K562 (cell line): ENCODE data around the gene LYRM7. TPM values are rescaled to one million over a fixed set of nuclear protein-coding genes. Genes with fewer than 3 reads are reported as not detected.
A peak's percentile ranks its signal among the peaks of the same experiment; 100 is the strongest.

ENCODE experiments used
- ATF3 ChIP-seq, 2 experiments: fragments of 450-650 bp in 1 of 2; sonication (generic) in 1 of 2; formaldehyde crosslinking in 1 of 2; IDR thresholded peaks in 1 of 2; conservative IDR thresholded peaks in 1 of 2; 2 replicates each; pipeline versions ENCODE4 v1.6.1 to v1.8.1; 2016 to 2023; ENCODE audit warnings: mild to moderate bottlenecking in 2 of 2, moderate library complexity in 2 of 2, inconsistent platforms in 1 of 2, missing genetic modification reagents in 1 of 2
- ATF6 ChIP-seq: sonication (generic); formaldehyde crosslinking; IDR thresholded peaks from 2 replicates; pipeline ENCODE4 v1.4.0; 2020; ENCODE audit warnings: mild to moderate bottlenecking, missing genetic modification reagents
- C11orf30 ChIP-seq: fragments of 450-650 bp; IDR thresholded peaks from 2 replicates; pipeline ENCODE4 v1.6.1; 2016; ENCODE audit warnings: low read depth, mild to moderate bottlenecking
- ETV1 ChIP-seq: fragments of 450-650 bp; conservative IDR thresholded peaks from 2 replicates; pipeline ENCODE4 v1.6.1; 2016; ENCODE audit warnings: missing genetic modification characterization, control low read depth, low read depth, missing compliant biosample characterization
- NFE2 ChIP-seq: IDR thresholded peaks from 2 replicates; pipeline ENCODE4 v1.6.1; 2014; ENCODE audit warnings: antibody characterized with exemption, low read depth
- REST ChIP-seq, 2 experiments: fragments of 450-650 bp; formaldehyde crosslinking in 1 of 2; IDR thresholded peaks; 2 replicates each; pipeline versions ENCODE4 v1.4.0 to v1.6.1; 2014 to 2020; ENCODE audit warnings: mild to moderate bottlenecking in 2 of 2, borderline replicate concordance in 1 of 2, low read depth in 1 of 2
- SPI1 ChIP-seq: IDR thresholded peaks from 2 replicates; pipeline ENCODE4 v1.6.1; 2011; ENCODE audit warnings: low read depth, low read length, control low read depth, borderline replicate concordance
- U2AF2 ChIP-seq: fragments of 200-400 bp; formaldehyde crosslinking; optimal IDR thresholded peaks from 2 replicates; pipeline ENCODE3; 2017; ENCODE audit warnings: low read depth, mild to moderate bottlenecking, low read length
- ZBTB49 ChIP-seq: sonication (generic); formaldehyde crosslinking; IDR thresholded peaks from 2 replicates; pipeline ENCODE4 v1.8.0; 2022; ENCODE audit warnings: missing genetic modification reagents, mild to moderate bottlenecking, borderline replicate concordance
- ZNF143 ChIP-seq: sonication (generic); formaldehyde crosslinking; IDR thresholded peaks from 2 replicates; pipeline ENCODE4 v1.9.0; 2022; ENCODE audit warnings: mild to moderate bottlenecking, missing genetic modification reagents
- ZNF316 ChIP-seq: fragments of 450-650 bp; IDR thresholded peaks from 2 replicates; pipeline ENCODE4 v1.6.1; 2016
- ZNF384 ChIP-seq: IDR thresholded peaks from 2 replicates; pipeline ENCODE4 v1.6.1; 2012; ENCODE audit warnings: low read depth, low read length, improper control_type of control experiment
- ZNF707 ChIP-seq: fragments of 250-450 bp; sonication (Bioruptor Pico); conservative IDR thresholded peaks from 2 replicates; pipeline ENCODE4 v1.8.0; 2022; ENCODE audit warnings: inconsistent platforms, mild to moderate bottlenecking, moderate library complexity
- polyA plus RNA-seq, 8 experiments: library from polyadenylated mRNA; depleted of rRNA in 4 of 8; stranded (reverse) in 5 of 8; unstranded in 3 of 8; fragments of >200 nt; fragmentation: Nextera tagmentation in 2 of 8; fragmentation: Illumina TruSeq in 1 of 8; extraction: Ambion mirVana in 2 of 8; extraction: Trizol in 1 of 8; gene quantifications; 2 replicates each; pipeline versions ENCODE4 v1.2.1 to v1.2.3, GENCODE V29; 2011 to 2014; ENCODE audit warnings: inconsistent platforms in 1 of 8, missing spikeins in 1 of 8
- total RNA-seq, 7 experiments: library from RNA; depleted of rRNA in 6 of 7; stranded (reverse); fragments of >200 nt in 6 of 7; fragmentation: Illumina TruSeq in 2 of 7; extraction: Trizol in 2 of 7; gene quantifications; 2 replicates each; pipeline versions ENCODE4 v1.2.1 to v1.2.3, GENCODE V29; 2011 to 2021; ENCODE audit warnings: low replicate concordance in 1 of 7

LYRM7 gene
- total and polyA plus RNA-seq, 9 of the 15 experiments (the other 6 are each of a cell fraction or from before 2014, with no cell fraction given), result 16.2 to 70.1 (median 33.3) TPM

- TF ChIP-seq ZNF707 (no peak), ZNF316 (peak; percentile 74), ATF3 (IDR thresholded peaks at IDR 0.05) (peak; percentile 9; the same call in 1 of the 2 replicates), ATF3 (CRISPR knock-in tag; conservative IDR thresholded peaks at IDR 0.05) (no peak), ATF6 (CRISPR knock-in tag) (no peak), ZBTB49 (CRISPR knock-in tag) (no peak), C11orf30 (peak; percentile 53), REST (IDR thresholded peaks at IDR 0.05; ENCODE audit: borderline replicate concordance) (no peak), REST (CRISPR knock-in tag; IDR thresholded peaks at IDR 0.05; ENCODE audit: low read depth) (no peak), ETV1 (tag) (no peak), ZNF143 (CRISPR knock-in tag) (no peak), U2AF2 (no peak), SPI1 (no peak), ZNF384 (peak; percentile 23; the same call in 1 of the 2 replicates), NFE2 (peak; percentile 52; the same call in 1 of the 2 replicates)
These were observed 31.4 kb upstream of the LYRM7 start (continued) for GRCh38 chr5:131139321-131139720.
